ENCODE results near the gene CLCN7. TPM values are rescaled to one million over a fixed set of nuclear protein-coding genes. Genes with fewer than 3 reads are reported as not detected.

CLCN7 gene
- total and polyA plus RNA-seq, 2 of the 13 experiments (the other 11 are each of a cell fraction or from before 2014, with no cell fraction given) = 24.6 to 25.1 TPM

DNA sequence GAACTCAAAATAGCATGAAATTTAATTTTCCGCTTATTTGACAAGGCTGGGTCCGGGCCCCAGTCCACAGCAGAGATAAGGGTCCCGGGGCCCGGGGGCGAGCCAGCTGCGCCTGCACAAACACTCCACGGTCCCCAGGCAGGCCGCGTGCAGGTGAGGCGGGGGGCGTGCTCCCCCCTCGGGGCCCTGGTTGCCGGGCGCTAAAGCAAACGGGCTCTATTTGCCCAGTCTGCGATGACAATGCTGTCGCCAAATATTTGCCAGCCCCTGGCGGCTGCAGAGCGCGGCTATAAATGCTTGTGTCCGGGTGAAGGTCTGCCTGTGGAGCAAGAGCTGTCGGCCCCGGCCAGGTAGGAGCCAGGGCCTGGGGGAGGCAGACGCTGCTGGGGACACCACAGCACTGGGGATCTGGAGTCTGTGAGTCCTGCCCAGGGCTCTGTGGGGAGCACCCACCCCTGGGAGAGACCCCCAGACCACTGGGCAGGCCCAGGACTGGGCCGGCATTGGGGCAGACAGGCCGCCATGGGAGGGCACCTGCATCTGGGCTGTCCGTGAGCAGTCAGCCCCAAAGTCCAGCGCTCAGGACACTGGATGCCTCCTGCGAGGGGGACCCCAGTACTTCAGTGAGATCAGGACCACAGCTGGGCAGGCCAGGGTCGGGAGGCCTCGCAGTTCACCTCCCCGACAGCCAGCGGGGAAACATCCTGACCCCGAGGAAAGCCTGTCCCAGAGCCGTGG lies 43.9 kb downstream of the CLCN7 start, which contains the start of gene PERCC1 (continued):
- TF ChIP-seq LCORL (IDR thresholded peaks at IDR 0.05) (no peak), LCORL (CRISPR knock-in tag; IDR thresholded peaks at IDR 0.05) (peak; percentile 96), NR2F1 (CRISPR knock-in tag; IDR thresholded peaks at IDR 0.05) (no peak), ZMYM2 (CRISPR knock-in tag; IDR thresholded peaks at IDR 0.05) (no peak), ZNF354B (CRISPR knock-in tag; IDR thresholded peaks at IDR 0.05) (no peak), ZNF383 (CRISPR knock-in tag; IDR thresholded peaks at IDR 0.05; ENCODE audit: borderline replicate concordance) (no peak), ZFP1 (CRISPR knock-in tag; IDR thresholded peaks at IDR 0.05) (0 out of 2 replicates have a peak, but pooled peaks have one; percentile 31), ZNF773 (CRISPR knock-in tag; IDR thresholded peaks at IDR 0.05; ENCODE audit: borderline replicate concordance) (no peak), WIZ (CRISPR knock-in tag; IDR thresholded peaks at IDR 0.05) (no peak), ZNF44 (CRISPR knock-in tag; IDR thresholded peaks at IDR 0.05) (0 out of 2 replicates have a peak, but pooled peaks have one; percentile 57), ONECUT2 (CRISPR knock-in tag; IDR thresholded peaks at IDR 0.05) (no peak), HNRNPH1 (optimal IDR thresholded peaks at IDR 0.05; ENCODE audit: low read depth, low read length) (no peak), TCF7 (IDR thresholded peaks at IDR 0.05; ENCODE audit: low read depth) (no peak), ZNF629 (CRISPR knock-in tag; conservative IDR thresholded peaks at IDR 0.05) (no peak), MEIS1 (CRISPR knock-in tag; IDR thresholded peaks at IDR 0.05; ENCODE audit: borderline replicate concordance) (peak; percentile 57; the same call in 1 of the 2 replicates), ZNF850 (CRISPR knock-in tag; conservative IDR thresholded peaks at IDR 0.05) (no peak), MED1 (CRISPR knock-in tag; IDR thresholded peaks at IDR 0.05) (peak; percentile 35; the same call in 1 of the 2 replicates), MTA3 (CRISPR knock-in tag; IDR thresholded peaks at IDR 0.05) (no peak)
- TF ChIP-seq, protein P1, sequence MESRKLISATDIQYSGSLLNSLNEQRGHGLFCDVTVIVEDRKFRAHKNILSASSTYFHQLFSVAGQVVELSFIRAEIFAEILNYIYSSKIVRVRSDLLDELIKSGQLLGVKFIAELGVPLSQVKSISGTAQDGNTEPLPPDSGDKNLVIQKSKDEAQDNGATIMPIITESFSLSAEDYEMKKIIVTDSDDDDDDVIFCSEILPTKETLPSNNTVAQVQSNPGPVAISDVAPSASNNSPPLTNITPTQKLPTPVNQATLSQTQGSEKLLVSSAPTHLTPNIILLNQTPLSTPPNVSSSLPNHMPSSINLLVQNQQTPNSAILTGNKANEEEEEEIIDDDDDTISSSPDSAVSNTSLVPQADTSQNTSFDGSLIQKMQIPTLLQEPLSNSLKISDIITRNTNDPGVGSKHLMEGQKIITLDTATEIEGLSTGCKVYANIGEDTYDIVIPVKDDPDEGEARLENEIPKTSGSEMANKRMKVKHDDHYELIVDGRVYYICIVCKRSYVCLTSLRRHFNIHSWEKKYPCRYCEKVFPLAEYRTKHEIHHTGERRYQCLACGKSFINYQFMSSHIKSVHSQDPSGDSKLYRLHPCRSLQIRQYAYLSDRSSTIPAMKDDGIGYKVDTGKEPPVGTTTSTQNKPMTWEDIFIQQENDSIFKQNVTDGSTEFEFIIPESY (CRISPR knock-in tag; IDR thresholded peaks at IDR 0.05) = peak; percentile 70
- TF ChIP-seq, protein P2, sequence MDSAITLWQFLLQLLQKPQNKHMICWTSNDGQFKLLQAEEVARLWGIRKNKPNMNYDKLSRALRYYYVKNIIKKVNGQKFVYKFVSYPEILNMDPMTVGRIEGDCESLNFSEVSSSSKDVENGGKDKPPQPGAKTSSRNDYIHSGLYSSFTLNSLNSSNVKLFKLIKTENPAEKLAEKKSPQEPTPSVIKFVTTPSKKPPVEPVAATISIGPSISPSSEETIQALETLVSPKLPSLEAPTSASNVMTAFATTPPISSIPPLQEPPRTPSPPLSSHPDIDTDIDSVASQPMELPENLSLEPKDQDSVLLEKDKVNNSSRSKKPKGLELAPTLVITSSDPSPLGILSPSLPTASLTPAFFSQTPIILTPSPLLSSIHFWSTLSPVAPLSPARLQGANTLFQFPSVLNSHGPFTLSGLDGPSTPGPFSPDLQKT (CRISPR knock-in tag; IDR thresholded peaks at IDR 0.05; ENCODE audit: borderline replicate concordance) = no peak
- TF ChIP-seq, protein P3, sequence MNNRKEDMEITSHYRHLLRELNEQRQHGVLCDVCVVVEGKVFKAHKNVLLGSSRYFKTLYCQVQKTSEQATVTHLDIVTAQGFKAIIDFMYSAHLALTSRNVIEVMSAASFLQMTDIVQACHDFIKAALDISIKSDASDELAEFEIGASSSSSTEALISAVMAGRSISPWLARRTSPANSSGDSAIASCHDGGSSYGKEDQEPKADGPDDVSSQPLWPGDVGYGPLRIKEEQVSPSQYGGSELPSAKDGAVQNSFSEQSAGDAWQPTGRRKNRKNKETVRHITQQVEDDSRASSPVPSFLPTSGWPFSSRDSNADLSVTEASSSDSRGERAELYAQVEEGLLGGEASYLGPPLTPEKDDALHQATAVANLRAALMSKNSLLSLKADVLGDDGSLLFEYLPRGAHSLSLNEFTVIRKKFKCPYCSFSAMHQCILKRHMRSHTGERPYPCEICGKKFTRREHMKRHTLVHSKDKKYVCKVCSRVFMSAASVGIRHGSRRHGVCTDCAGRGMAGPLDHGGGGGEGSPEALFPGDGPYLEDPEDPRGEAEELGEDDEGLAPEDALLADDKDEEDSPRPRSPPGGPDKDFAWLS (CRISPR knock-in tag; IDR thresholded peaks at IDR 0.05; ENCODE audit: borderline replicate concordance) = 0 out of 2 replicates have a peak, but pooled peaks have one; percentile 57
- TF ChIP-seq, protein P4, sequence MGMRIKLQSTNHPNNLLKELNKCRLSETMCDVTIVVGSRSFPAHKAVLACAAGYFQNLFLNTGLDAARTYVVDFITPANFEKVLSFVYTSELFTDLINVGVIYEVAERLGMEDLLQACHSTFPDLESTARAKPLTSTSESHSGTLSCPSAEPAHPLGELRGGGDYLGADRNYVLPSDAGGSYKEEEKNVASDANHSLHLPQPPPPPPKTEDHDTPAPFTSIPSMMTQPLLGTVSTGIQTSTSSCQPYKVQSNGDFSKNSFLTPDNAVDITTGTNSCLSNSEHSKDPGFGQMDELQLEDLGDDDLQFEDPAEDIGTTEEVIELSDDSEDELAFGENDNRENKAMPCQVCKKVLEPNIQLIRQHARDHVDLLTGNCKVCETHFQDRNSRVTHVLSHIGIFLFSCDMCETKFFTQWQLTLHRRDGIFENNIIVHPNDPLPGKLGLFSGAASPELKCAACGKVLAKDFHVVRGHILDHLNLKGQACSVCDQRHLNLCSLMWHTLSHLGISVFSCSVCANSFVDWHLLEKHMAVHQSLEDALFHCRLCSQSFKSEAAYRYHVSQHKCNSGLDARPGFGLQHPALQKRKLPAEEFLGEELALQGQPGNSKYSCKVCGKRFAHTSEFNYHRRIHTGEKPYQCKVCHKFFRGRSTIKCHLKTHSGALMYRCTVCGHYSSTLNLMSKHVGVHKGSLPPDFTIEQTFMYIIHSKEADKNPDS (CRISPR knock-in tag; IDR thresholded peaks at IDR 0.05) = no peak
